Chondrocyte (in vitro differentiated cells): Measurements from ENCODE around the gene U2SURP. TPM values are rescaled to one million over a fixed set of nuclear protein-coding genes. Genes with fewer than 3 reads are reported as not detected.

Experiments used
- DNase-seq: peaks from one replicate; pipeline ENCODE4 v3.0.0; 2021; ENCODE audit warnings: mixed read lengths, low spot score
- H3K27ac Mint-ChIP-seq: one replicate; pipeline ENCODE4 v1.8.0; 2021; ENCODE audit warnings: mild to moderate bottlenecking, moderate library complexity, mixed read lengths; ENCODE audit not compliant: unreplicated experiment
- H3K27me3 Mint-ChIP-seq: 2 replicates; pipeline ENCODE4 v1.8.0; 2021; ENCODE audit warnings: low read depth, mixed read lengths
- H3K36me3 Mint-ChIP-seq: 2 replicates; pipeline ENCODE4 v1.8.0; 2021; ENCODE audit warnings: low read depth, mixed read lengths
- H3K4me1 Mint-ChIP-seq: 2 replicates; pipeline ENCODE4 v1.8.0; 2021; ENCODE audit warnings: low read depth, mild to moderate bottlenecking, mixed read lengths
- H3K4me3 Mint-ChIP-seq: one replicate; pipeline ENCODE4 v1.8.0; 2021; ENCODE audit warnings: mild to moderate bottlenecking, moderate library complexity, mixed read lengths; ENCODE audit not compliant: unreplicated experiment
- H3K9me3 Mint-ChIP-seq: 2 replicates; pipeline ENCODE4 v1.8.0; 2021; ENCODE audit warnings: low read depth, mixed read lengths
- CTCF ChIP-seq: fragments of 200-600 bp; sonication (generic); IDR thresholded peaks from 2 replicates; pipeline ENCODE4 v1.5.0; 2021; ENCODE audit warnings: antibody characterized with exemption, mild to moderate bottlenecking, moderate library complexity
- total RNA-seq: library from RNA; stranded (reverse); gene quantifications from 3 replicates; pipeline ENCODE4 v1.2.1, GENCODE V29; 2021

U2SURP gene
- total RNA-seq, 1 donor from 2014 or later = 63.7 TPM

GRCh38 chr3:143101792-143102381 lies 100.5 kb downstream of the U2SURP start:
- no peak for DNase-seq
- H3K4me3 Mint-ChIP-seq = no peak overlapping the region
- no peaks in the 10 kb centered on the region for H3K4me1 Mint-ChIP-seq
- peaks cover 9% of the 10 kb centered on the region for H3K27me3 Mint-ChIP-seq
- TF ChIP-seq CTCF = no peak
- H3K9me3 Mint-ChIP-seq = peaks cover 15% of the 10 kb centered on the region
- H3K27ac Mint-ChIP-seq = no peak overlapping the region
- H3K36me3 Mint-ChIP-seq = peaks cover 2% of the 10 kb centered on the region

GRCh38 chr3:143103652-143104051 lies 102.3 kb downstream of the U2SURP start:
- Mint-ChIP-seq H3K27ac (no peak overlapping the region), H3K4me3 (no peak overlapping the region), H3K9me3 (peaks cover 15% of the 10 kb centered on the region), H3K4me1 (no peaks in the 10 kb centered on the region), H3K36me3 (peaks cover 2% of the 10 kb centered on the region), H3K27me3 (peaks cover 7% of the 10 kb centered on the region)
- DNase-seq = no peak
- no peak for TF ChIP-seq CTCF

GRCh38 chr3:143105170-143105569 lies 103.8 kb downstream of the U2SURP start:
- Mint-ChIP-seq H3K27me3 (no peaks in the 10 kb centered on the region), H3K4me3 (no peak overlapping the region), H3K4me1 (no peaks in the 10 kb centered on the region), H3K36me3 (peaks cover 2% of the 10 kb centered on the region), H3K27ac (no peak overlapping the region), H3K9me3 (peaks cover 15% of the 10 kb centered on the region)
- no peak for TF ChIP-seq CTCF
- DNase-seq = no peak

- no peak overlapping the region for H3K27ac Mint-ChIP-seq
- TF ChIP-seq CTCF = no peak
- H3K4me3 Mint-ChIP-seq = no peak overlapping the region
- H3K36me3 Mint-ChIP-seq = peaks cover 2% of the 10 kb centered on the region
- H3K27me3 Mint-ChIP-seq = peaks cover 15% of the 10 kb centered on the region
- peaks cover 12% of the 10 kb centered on the region for H3K9me3 Mint-ChIP-seq
- no peaks in the 10 kb centered on the region for H3K4me1 Mint-ChIP-seq
- DNase-seq = no peak
Measured at GRCh38 chr3:143109861-143110260, 108.5 kb downstream of the U2SURP start.

Other genes starting within 250 kb of the U2SURP start
- 2.6 to 9.3 TPM (median 2.7 TPM) in 3 replicates for gene PCOLCE2, start 112.5 kb upstream of the U2SURP start, total RNA-seq
- gene PAQR9, start 37.9 kb upstream of the U2SURP start, total RNA-seq = not detected in 3 replicates
- 8.7 to 23.1 TPM (median 23.1 TPM) in 3 replicates for gene CHST2, start 118.2 kb downstream of the U2SURP start, total RNA-seq